ENCODE data around the gene SNED1.

Gene SNED1

DNA sequence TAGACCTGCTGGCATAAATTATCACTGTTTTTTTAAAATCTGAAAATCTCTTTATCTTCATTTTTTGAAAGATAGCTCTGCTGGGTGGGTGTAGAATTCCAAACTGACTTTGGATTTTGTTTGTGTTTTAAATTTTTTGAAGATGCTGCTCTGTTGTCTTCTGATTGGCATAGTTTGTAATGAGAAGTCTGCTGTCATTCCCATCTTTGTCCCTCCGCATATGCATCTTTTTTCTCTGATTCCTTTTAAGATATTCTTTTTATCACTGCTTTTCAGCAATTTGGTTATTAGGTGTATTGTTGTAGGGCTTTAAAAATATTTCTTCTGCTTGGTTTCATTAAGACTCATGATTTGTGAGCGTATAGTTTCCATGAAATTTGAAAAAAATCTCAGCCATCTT, 7.2 kb downstream of the SNED1 start:
- H3K9me2 ChIP-seq (replicated peaks; ENCODE audit: insufficient read depth, low read length), result no peaks in the 10 kb centered on the region
- no peaks in the 10 kb centered on the region for H4K20me1 ChIP-seq (ENCODE audit: insufficient read depth, low read length)
- TF ChIP-seq EZH2phosphoT487 (IDR thresholded peaks at IDR 0.05; ENCODE audit: low read length) (no peak), EZH2 (optimal IDR thresholded peaks at IDR 0.05; ENCODE audit: low read depth, low read length) (no peak)
- TF ChIP-seq, protein P1, sequence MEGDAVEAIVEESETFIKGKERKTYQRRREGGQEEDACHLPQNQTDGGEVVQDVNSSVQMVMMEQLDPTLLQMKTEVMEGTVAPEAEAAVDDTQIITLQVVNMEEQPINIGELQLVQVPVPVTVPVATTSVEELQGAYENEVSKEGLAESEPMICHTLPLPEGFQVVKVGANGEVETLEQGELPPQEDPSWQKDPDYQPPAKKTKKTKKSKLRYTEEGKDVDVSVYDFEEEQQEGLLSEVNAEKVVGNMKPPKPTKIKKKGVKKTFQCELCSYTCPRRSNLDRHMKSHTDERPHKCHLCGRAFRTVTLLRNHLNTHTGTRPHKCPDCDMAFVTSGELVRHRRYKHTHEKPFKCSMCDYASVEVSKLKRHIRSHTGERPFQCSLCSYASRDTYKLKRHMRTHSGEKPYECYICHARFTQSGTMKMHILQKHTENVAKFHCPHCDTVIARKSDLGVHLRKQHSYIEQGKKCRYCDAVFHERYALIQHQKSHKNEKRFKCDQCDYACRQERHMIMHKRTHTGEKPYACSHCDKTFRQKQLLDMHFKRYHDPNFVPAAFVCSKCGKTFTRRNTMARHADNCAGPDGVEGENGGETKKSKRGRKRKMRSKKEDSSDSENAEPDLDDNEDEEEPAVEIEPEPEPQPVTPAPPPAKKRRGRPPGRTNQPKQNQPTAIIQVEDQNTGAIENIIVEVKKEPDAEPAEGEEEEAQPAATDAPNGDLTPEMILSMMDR (IDR thresholded peaks at IDR 0.05; ENCODE audit: low read length), result no peak
- no peaks in the 10 kb centered on the region for H3K4me1 ChIP-seq (ENCODE audit: low read length)
- H3K79me2 ChIP-seq (ENCODE audit: low read length), result no peaks in the 10 kb centered on the region
- H3K4me3 ChIP-seq (ENCODE audit: low read length), result no peak overlapping the region
- H3F3A ChIP-seq (ENCODE audit: insufficient read depth, low read length), result no peaks in the 10 kb centered on the region
- no peaks in the 10 kb centered on the region for H3K9me3 ChIP-seq (replicated peaks; ENCODE audit: insufficient read depth, low read length)
- H3K4me2 ChIP-seq (ENCODE audit: low read depth, low read length), result no peak overlapping the region
- H3K36me3 ChIP-seq (replicated peaks; ENCODE audit: insufficient read depth, low read length), result no peaks in the 10 kb centered on the region
- no peak overlapping the region for H3K27ac ChIP-seq (ENCODE audit: low read length)
- H3K27me3 ChIP-seq (replicated peaks; ENCODE audit: insufficient read depth, low read length), result peaks cover 33% of the 10 kb centered on the region
- H3K9ac ChIP-seq (ENCODE audit: low read length), result no peak overlapping the region
- no peak for DNase-seq
- no peak overlapping the region for H2AFZ ChIP-seq (ENCODE audit: low read length)

DNA sequence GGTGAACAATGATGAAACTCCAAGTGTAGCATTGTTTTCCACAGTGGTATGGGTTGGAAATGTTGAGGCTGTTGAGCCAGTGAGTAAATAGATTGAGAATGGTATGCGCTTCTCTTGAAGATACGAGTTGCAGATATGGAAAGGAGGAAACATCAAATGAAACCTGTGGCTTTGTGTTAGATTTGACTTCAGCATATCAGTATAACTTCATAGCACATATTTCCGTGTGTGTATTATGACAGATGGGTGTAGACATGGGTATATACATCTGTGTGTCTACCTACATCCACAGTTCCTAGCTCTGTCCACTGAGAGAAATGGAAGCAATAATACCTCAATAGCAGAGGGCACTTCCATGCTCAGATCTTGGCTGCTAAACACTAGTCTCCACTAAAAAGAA, 8.0 kb downstream of the SNED1 start:
- Histone ChIP-seq H3K9ac (ENCODE audit: low read length) (no peak overlapping the region), H3F3A (ENCODE audit: insufficient read depth, low read length) (no peaks in the 10 kb centered on the region), H3K36me3 (replicated peaks; ENCODE audit: insufficient read depth, low read length) (no peaks in the 10 kb centered on the region), H4K20me1 (ENCODE audit: insufficient read depth, low read length) (no peaks in the 10 kb centered on the region), H2AFZ (ENCODE audit: low read length) (no peak overlapping the region), H3K4me3 (ENCODE audit: low read length) (no peak overlapping the region), H3K79me2 (ENCODE audit: low read length) (no peaks in the 10 kb centered on the region), H3K9me2 (replicated peaks; ENCODE audit: insufficient read depth, low read length) (no peaks in the 10 kb centered on the region), H3K4me1 (ENCODE audit: low read length) (no peaks in the 10 kb centered on the region), H3K4me2 (ENCODE audit: low read depth, low read length) (no peak overlapping the region), H3K27ac (ENCODE audit: low read length) (no peak overlapping the region), H3K27me3 (replicated peaks; ENCODE audit: insufficient read depth, low read length) (peaks cover 35% of the 10 kb centered on the region), H3K9me3 (replicated peaks; ENCODE audit: insufficient read depth, low read length) (no peaks in the 10 kb centered on the region)
- TF ChIP-seq, protein P1 (IDR thresholded peaks at IDR 0.05; ENCODE audit: low read length), result no peak
- TF ChIP-seq EZH2phosphoT487 (IDR thresholded peaks at IDR 0.05; ENCODE audit: low read length) (no peak), EZH2 (optimal IDR thresholded peaks at IDR 0.05; ENCODE audit: low read depth, low read length) (no peak)
- no peak for DNase-seq

DNA sequence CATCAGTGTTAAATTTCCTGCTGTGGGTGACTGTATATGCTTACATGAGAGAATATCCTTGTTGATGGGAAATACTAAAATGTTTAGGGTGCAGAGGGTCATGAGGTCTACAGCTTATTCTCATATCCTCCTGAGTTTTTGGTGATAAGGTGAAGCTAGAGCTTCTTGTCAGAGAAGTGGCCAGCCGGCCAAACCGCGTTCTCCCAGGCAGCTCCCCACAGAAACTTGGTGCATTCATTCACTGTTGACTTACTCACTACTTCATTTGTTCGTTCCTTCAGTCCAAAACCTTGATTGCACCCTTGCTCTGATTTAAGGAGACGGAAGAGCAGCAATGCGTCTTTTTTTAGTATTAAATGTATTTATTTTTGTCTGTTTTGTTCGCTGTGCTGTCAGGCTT, 8.7 kb downstream of the SNED1 start:
- peaks cover 42% of the 10 kb centered on the region for H3K27me3 ChIP-seq (replicated peaks; ENCODE audit: insufficient read depth, low read length)
- H3K27ac ChIP-seq (ENCODE audit: low read length), result no peak overlapping the region
- H4K20me1 ChIP-seq (ENCODE audit: insufficient read depth, low read length), result no peaks in the 10 kb centered on the region
- H3K4me3 ChIP-seq (ENCODE audit: low read length), result no peak overlapping the region
- no peak overlapping the region for H3K4me2 ChIP-seq (ENCODE audit: low read depth, low read length)
- DNase-seq, result no peak
- no peaks in the 10 kb centered on the region for H3K9me3 ChIP-seq (replicated peaks; ENCODE audit: insufficient read depth, low read length)
- no peaks in the 10 kb centered on the region for H3K9me2 ChIP-seq (replicated peaks; ENCODE audit: insufficient read depth, low read length)
- no peak overlapping the region for H2AFZ ChIP-seq (ENCODE audit: low read length)
- no peaks in the 10 kb centered on the region for H3K79me2 ChIP-seq (ENCODE audit: low read length)
- no peak overlapping the region for H3K9ac ChIP-seq (ENCODE audit: low read length)
- no peaks in the 10 kb centered on the region for H3K4me1 ChIP-seq (ENCODE audit: low read length)
- no peaks in the 10 kb centered on the region for H3F3A ChIP-seq (ENCODE audit: insufficient read depth, low read length)
- TF ChIP-seq, protein P1 (IDR thresholded peaks at IDR 0.05; ENCODE audit: low read length), result no peak
- TF ChIP-seq EZH2 (optimal IDR thresholded peaks at IDR 0.05; ENCODE audit: low read depth, low read length) (no peak), EZH2phosphoT487 (IDR thresholded peaks at IDR 0.05; ENCODE audit: low read length) (no peak)
- no peaks in the 10 kb centered on the region for H3K36me3 ChIP-seq (replicated peaks; ENCODE audit: insufficient read depth, low read length)
